ENCODE measurements around the gene AGRN.

Gene AGRN

DNA sequence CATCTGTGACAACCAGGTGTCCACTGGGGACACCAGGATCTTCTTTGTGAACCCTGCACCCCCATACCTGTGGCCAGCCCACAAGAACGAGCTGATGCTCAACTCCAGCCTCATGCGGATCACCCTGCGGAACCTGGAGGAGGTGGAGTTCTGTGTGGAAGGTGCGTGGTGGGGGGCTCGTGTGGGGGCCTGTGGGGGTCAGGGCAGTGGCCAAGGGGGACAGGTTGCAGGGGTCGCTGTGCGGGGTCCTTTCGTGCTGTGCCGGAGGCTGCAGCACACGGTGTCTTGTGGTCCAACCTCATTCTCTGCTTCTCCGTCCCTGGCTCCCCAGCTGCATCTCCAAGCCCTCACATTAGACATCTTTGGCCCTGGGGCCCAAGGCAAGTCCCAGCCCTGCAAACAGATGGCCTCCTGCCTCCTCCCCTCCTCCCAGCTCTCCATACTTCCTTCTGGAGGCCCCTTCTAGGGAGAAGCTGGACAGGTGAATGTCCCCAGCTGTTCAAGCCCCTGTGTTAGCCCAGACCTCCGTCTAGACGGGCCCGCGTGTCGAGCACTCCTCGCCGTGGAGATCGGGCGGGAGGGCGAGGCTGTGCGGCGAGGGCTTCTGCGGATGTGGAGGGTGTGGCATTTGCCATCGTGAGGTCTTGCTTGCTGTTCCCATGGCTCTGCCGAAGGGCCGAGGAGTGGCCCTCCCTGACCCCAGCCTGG is 2.5 kb downstream of the AGRN start:
- no peak overlapping the region for H3K27ac ChIP-seq
- no peak for TF ChIP-seq ZFX (IDR thresholded peaks at IDR 0.05)
- TF ChIP-seq, protein P1, sequence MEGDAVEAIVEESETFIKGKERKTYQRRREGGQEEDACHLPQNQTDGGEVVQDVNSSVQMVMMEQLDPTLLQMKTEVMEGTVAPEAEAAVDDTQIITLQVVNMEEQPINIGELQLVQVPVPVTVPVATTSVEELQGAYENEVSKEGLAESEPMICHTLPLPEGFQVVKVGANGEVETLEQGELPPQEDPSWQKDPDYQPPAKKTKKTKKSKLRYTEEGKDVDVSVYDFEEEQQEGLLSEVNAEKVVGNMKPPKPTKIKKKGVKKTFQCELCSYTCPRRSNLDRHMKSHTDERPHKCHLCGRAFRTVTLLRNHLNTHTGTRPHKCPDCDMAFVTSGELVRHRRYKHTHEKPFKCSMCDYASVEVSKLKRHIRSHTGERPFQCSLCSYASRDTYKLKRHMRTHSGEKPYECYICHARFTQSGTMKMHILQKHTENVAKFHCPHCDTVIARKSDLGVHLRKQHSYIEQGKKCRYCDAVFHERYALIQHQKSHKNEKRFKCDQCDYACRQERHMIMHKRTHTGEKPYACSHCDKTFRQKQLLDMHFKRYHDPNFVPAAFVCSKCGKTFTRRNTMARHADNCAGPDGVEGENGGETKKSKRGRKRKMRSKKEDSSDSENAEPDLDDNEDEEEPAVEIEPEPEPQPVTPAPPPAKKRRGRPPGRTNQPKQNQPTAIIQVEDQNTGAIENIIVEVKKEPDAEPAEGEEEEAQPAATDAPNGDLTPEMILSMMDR (conservative IDR thresholded peaks at IDR 0.05): no peak

DNA sequence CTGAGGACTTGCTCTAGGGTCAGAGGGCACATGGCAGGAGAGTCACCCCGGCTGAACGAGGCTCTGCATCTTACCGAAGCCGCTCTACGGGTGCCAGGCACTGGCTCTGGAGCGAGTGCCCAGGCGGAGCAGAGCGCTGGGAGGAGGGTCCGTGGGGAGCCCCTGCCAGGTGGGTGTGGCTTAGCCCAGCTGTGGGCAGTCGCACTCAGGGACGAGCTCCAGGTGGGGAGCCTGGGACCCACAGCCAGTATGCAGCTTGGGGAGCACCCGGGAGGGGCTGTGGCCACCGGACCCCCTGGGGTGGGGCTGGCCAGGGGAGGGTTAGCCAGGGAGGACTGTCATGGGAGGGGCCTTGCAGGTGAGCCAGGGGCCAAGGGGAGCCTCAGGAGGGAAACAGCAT is 3.8 kb downstream of the AGRN start:
- H3K27ac ChIP-seq: no peak overlapping the region
- TF ChIP-seq ZFX (IDR thresholded peaks at IDR 0.05): no peak
- TF ChIP-seq, protein P1 (conservative IDR thresholded peaks at IDR 0.05): no peak

GRCh38 chr1:1024149-1024770 is 4.3 kb downstream of the AGRN start:
- TF ChIP-seq, protein P1 (conservative IDR thresholded peaks at IDR 0.05): no peak
- no peak for TF ChIP-seq ZFX (IDR thresholded peaks at IDR 0.05)
- H3K27ac ChIP-seq: no peak overlapping the region

DNA sequence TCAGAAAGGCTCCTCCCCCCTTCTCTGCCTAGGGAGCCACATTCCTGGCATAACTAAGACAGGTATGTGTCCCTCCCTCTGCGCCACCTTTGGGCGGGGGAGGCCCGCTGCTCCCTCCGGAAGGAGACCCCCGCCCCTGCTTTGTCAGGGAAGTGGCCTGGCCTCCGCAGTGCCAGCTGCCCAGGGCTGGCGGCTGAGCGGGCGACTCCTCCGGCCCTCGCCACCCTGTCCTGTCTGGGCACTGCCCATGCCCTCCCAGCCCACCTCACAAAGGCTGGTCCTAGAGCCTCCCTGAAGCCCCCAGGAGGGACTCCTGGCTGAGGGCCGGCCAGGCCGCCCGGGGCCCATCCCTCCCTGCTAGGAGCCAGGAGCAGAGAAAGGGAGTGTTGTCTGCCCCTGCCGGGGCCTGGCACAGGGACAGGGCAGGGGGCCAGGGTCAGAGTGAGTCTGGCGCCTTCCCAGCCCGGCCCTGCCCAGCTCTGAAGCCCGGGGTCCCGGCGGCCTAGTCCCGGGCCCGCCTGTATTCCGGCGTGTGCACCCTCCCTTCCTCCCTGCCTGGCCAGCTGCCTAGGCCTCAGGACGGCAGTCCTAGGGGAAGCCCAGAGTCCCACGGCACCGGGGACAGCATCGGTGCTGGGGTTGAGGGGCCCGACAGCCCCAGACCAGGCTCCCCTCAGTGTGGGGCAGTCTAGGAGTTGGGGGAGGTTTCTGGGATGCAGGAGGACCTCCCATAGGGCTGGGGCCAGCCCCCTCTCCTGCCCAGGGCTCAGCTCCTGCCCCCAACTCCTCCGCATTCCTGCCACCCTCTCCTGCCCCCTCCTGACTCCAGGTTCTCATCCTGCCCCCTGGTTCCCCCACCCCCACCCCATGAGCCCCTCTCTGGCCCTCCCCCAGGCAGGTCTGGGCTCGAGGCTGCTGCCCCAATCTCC is 5.1 kb downstream of the AGRN start:
- no peak overlapping the region for H3K27ac ChIP-seq
- TF ChIP-seq, protein P1 (conservative IDR thresholded peaks at IDR 0.05): no peak
- TF ChIP-seq ZFX (IDR thresholded peaks at IDR 0.05): no peak

GRCh38 chr1:1025730-1026129 is 5.8 kb downstream of the AGRN start:
- H3K27ac ChIP-seq: no peak overlapping the region
- TF ChIP-seq ZFX (IDR thresholded peaks at IDR 0.05): no peak
- TF ChIP-seq, protein P1 (conservative IDR thresholded peaks at IDR 0.05): no peak

DNA sequence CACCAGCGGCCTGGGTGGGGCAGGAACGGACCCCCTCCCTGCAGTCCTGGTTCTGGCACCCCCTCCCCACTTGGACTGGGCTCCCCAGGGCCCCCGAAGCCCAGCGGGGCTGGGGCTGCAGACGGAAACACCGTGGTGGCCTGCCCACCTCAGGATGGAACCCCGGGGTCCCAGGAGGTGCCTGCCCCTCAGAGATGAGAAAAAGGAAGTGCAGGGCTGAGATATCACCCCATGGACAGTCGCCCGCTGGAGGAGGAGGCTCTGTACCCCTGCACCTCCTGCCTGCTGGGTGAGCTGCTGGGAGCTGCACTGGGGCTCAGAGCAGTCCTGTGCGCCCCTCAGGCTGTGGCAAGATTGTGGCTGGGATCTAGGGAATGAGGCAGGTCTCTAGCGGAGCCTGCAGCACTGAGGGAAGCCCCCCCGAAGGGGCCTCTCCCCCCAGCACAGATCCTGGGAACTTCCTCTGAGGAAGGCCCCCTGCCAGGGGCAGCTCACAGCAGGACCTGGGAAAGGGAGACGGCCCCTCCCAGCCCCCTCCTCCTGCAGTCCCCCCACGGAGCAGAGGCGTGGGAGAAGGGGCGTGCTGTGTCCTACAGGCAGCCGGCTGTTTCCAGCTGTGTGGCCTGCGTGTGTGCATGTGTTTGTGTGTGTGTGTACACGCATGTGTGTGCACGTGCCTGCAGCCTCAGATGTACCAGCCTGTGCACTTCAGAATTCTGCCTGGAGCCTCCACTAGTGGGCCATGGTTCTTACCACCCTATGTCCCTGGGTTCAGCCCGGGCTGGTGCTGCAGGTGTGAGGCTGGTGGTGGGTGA is 6.9 kb downstream of the AGRN start:
- H3K27ac ChIP-seq: no peak overlapping the region
- TF ChIP-seq ZFX (IDR thresholded peaks at IDR 0.05): no peak
- TF ChIP-seq, protein P1 (conservative IDR thresholded peaks at IDR 0.05): no peak
